GM19328 (cell line): ENCODE results near the gene OTOGL.
"Not testable (repeated sequence)": the region's sequence is repeated elsewhere in the genome, so short reads cannot be mapped to it uniquely, and the experiment has no call there.

ENCODE experiments used
- ATAC-seq: cut with Tn5 transposase; IDR thresholded peaks from one replicate; pipeline ENCODE4 v1.9.1; 2021; ENCODE audit warnings: mild to moderate bottlenecking, moderate library complexity; ENCODE audit not compliant: unreplicated experiment

The OTOGL gene

GRCh38 chr12:80222261-80222660 lies 122.9 kb downstream of the OTOGL start:
- ATAC-seq = no peak

- ATAC-seq = no peak
Measured at GRCh38 chr12:80226576-80226975, 127.2 kb downstream of the OTOGL start.

- not testable (repeated sequence) for ATAC-seq
Measured at GRCh38 chr12:80227904-80228303, 128.6 kb downstream of the OTOGL start.

- ATAC-seq = no peak
Measured at GRCh38 chr12:80230068-80230467, 130.7 kb downstream of the OTOGL start.

GRCh38 chr12:80232837-80233236 lies 133.5 kb downstream of the OTOGL start:
- no peak for ATAC-seq

- no peak for ATAC-seq
Measured at GRCh38 chr12:80233926-80234325, 134.6 kb downstream of the OTOGL start.

- ATAC-seq = no peak
Measured at GRCh38 chr12:80234667-80235066, 135.3 kb downstream of the OTOGL start.

GRCh38 chr12:80235944-80236343 lies 136.6 kb downstream of the OTOGL start:
- ATAC-seq = no peak

- ATAC-seq = no peak
Measured at GRCh38 chr12:80239867-80240266, 140.5 kb downstream of the OTOGL start.

- ATAC-seq = no peak
Measured at GRCh38 chr12:80241576-80242273, 142.4 kb downstream of the OTOGL start.

- ATAC-seq = no peak
Measured at GRCh38 chr12:80242321-80242720, 143.0 kb downstream of the OTOGL start.

- ATAC-seq = not testable (repeated sequence)
Measured at GRCh38 chr12:80249581-80249980, 150.2 kb downstream of the OTOGL start.

GRCh38 chr12:80257920-80258319 lies 158.6 kb downstream of the OTOGL start:
- no peak for ATAC-seq

- ATAC-seq = no peak
Measured at GRCh38 chr12:80260269-80260668, 160.9 kb downstream of the OTOGL start.

- no peak for ATAC-seq
Measured at GRCh38 chr12:80261403-80261802, 162.1 kb downstream of the OTOGL start.

- no peak for ATAC-seq
Measured at GRCh38 chr12:80262346-80262745, 163.0 kb downstream of the OTOGL start.

GRCh38 chr12:80262771-80263170 lies 163.4 kb downstream of the OTOGL start:
- ATAC-seq = no peak

- no peak for ATAC-seq
Measured at GRCh38 chr12:80264386-80264785, 165.0 kb downstream of the OTOGL start.

GRCh38 chr12:80264891-80265290 lies 165.6 kb downstream of the OTOGL start:
- no peak for ATAC-seq

- no peak for ATAC-seq
Measured at GRCh38 chr12:80268924-80269749, 169.8 kb downstream of the OTOGL start.

GRCh38 chr12:80269803-80270552 lies 170.6 kb downstream of the OTOGL start:
- ATAC-seq = no peak

GRCh38 chr12:80271780-80272179 lies 172.4 kb downstream of the OTOGL start:
- no peak for ATAC-seq
